Gastrocnemius medialis (tissue), 4 donors: Measurements from ENCODE around the gene ZDHHC1. TPM values are rescaled to one million over a fixed set of nuclear protein-coding genes. Genes with fewer than 3 reads are reported as not detected.

ENCODE experiments used
- ATAC-seq, 2 donors: fragments of 150-250 bp; one replicate each; pipeline ENCODE4 v1.9.1; 2016
- DNase-seq, 2 donors: peaks; one replicate each; pipeline ENCODE4 v3.0.0-alpha.2; 2019
- H3K27ac ChIP-seq, 4 donors: fragments of 200-600 bp; sonication (generic); 1 replicate in 1 of 4; 2 replicates in 3 of 4; pipeline ENCODE4 v1.5.1; 2016 to 2018; ENCODE audit warnings: mild to moderate bottlenecking in 2 of 4, moderate library complexity in 1 of 4
- H3K27me3 ChIP-seq, 3 donors: fragments of 200-600 bp; sonication (generic) in 2 of 3; 1 replicate in 1 of 3; 2 replicates in 2 of 3; pipeline versions ENCODE4 v1.5.1 to v1.6.0; 2016 to 2019; ENCODE audit warnings: mild to moderate bottlenecking in 1 of 3, moderate library complexity in 1 of 3
- H3K36me3 ChIP-seq, 2 donors: fragments of 200-600 bp; sonication (generic) in 1 of 2; one replicate each; pipeline ENCODE4 v1.5.1; 2017 to 2018
- H3K4me1 ChIP-seq, 2 donors: fragments of 200-600 bp; sonication (generic) in 1 of 2; one replicate each; pipeline ENCODE4 v1.5.1; 2016 to 2017; ENCODE audit warnings: mild to moderate bottlenecking in 2 of 2
- H3K4me3 ChIP-seq, 4 donors: fragments of 200-600 bp; sonication (generic) in 3 of 4; 1 replicate in 1 of 4; 2 replicates in 3 of 4; pipeline ENCODE4 v1.5.1; 2016 to 2019; ENCODE audit warnings: mild to moderate bottlenecking in 2 of 4
- H3K9me3 ChIP-seq, 3 donors: fragments of 200-600 bp; sonication (generic) in 2 of 3; 1 replicate in 1 of 3; 2 replicates in 2 of 3; pipeline ENCODE4 v1.5.1; 2016 to 2019
- CTCF ChIP-seq, 5 experiments: fragments of 450-650 bp in 3 of 5; fragments of 200-600 bp in 2 of 5; sonication (generic) in 2 of 5; IDR thresholded peaks in 4 of 5; conservative IDR thresholded peaks in 1 of 5; 1 replicate in 4 of 5; 2 replicates in 1 of 5; pipeline ENCODE4 v1.5.1; 2016 to 2019; ENCODE audit warnings: antibody characterized with exemption in 5 of 5, mild to moderate bottlenecking in 3 of 5, moderate library complexity in 3 of 5
- POLR2A ChIP-seq, 2 donors: fragments of 450-650 bp; IDR thresholded peaks; one replicate each; pipeline ENCODE4 v1.6.1; 2017; ENCODE audit warnings: antibody characterized with exemption in 2 of 2, mild to moderate bottlenecking in 2 of 2, moderate library complexity in 2 of 2
- in situ Hi-C, 4 donors: fragments of 200-750 bp; cut with MboI; loops; one replicate each; pipeline versions ENCODE4 v1.15.0 to v1.8.0; 2017; ENCODE audit warnings: low sequenced_read_pairs in 4 of 4
- intact Hi-C: fragments of 100-400 bp; cut with DNase I; formaldehyde crosslinking; loops from one replicate; pipeline ENCODE4 v1.15.1; 2023; ENCODE audit warnings: low total_unique reads
- total RNA-seq, 4 donors: library from RNA; depleted of rRNA; stranded (reverse); fragments of >200 nt; gene quantifications; one replicate each; pipeline versions ENCODE4 v1.1.0 to v1.2.3, GENCODE V29; 2016

Gene ZDHHC1, protein sequence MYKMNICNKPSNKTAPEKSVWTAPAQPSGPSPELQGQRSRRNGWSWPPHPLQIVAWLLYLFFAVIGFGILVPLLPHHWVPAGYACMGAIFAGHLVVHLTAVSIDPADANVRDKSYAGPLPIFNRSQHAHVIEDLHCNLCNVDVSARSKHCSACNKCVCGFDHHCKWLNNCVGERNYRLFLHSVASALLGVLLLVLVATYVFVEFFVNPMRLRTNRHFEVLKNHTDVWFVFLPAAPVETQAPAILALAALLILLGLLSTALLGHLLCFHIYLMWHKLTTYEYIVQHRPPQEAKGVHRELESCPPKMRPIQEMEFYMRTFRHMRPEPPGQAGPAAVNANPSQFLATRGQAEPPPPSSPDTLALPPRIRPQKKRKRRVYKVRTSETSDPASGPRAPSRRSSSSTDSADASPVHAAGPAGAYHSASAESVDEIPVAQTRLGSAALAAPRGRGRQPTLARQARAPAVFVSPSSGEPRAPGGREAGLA
- 10 to 100 TPM in 1 of 4 donors, 1 to 10 TPM in 3; 4.4 to 11.0 (median 8.9) TPM for total RNA-seq

DNA sequence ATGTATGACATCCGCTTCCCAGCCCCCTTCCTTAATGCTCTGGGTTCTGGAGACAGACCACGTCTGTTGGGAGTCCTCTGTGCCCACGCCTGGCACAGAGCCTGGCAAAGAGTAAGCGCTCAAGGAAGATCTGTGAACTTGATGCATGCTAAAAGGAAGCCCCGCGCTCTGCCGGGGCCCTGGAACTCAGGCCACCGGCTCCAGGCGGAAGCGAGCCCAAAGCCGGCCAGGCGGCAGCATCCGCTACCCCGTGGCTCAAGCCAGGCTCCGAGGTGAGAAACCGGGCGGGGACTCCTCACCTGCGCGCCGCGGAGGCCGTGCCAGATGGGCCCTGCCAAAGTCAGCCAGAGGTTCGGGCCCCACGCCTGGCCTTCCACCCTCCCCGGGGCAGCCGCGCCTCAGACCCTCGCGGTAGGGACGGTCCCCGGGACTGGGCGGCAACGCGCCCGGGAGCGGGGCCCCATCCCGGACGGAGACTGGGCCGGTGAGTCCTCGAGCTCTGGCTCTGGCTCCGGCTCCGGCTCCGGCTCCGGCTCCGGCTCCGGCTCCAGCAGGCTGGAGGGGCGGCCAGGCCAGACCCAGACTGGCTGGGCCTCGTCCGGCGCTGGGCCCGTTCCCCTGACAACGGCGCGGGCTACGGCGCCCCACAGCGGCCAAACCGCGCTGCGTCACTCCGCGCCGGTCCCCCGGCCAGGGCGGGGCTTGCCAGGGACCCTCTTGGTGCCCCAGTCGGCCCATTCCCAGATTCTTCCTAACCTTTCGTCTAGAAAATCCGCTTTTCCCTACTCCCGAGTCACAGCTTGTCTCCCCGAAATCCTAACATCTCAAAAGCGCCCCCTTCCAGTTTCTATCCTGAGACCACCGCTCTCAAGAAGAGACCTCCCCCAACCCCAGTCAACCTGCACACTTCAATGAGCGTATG lies at the start of gene ZDHHC1:
Gene ZDHHC1 (minus strand): TSS at position 606 of the 922 bp plus-strand sequence. CDS start 8,702 bp downstream, outside the sequence.
- peak in 1 of 2 donors; percentile 48 for DNase-seq
- intact Hi-C loops: loop anchor here (2.0 to 5.0 kb wide), 3 partner anchors 43 to 139 kb away; partner anchors contain the start of gene PLEKHG4
- peak within 1 kb of the TSS; percentile 59 to 87 (median 78) for H3K4me3 ChIP-seq
- no peaks in the 10 kb centered on the region for H3K27me3 ChIP-seq
- no peaks in the 10 kb centered on the region for H3K36me3 ChIP-seq
- peak within 1 kb of the TSS; percentile 75 to 82 (median 76) for H3K27ac ChIP-seq
- TF ChIP-seq CTCF (IDR thresholded peaks at IDR 0.05 in 4 of 5, conservative IDR thresholded peaks at IDR 0.05 in 1 of 5): peak; percentile 60 to 79 (median 75)
- peak; percentile 24 to 34 for TF ChIP-seq POLR2A (IDR thresholded peaks at IDR 0.05)
- ATAC-seq: peak; percentile 85 to 88
- no peaks in the 10 kb centered on the region for H3K9me3 ChIP-seq
- in situ Hi-C loops: loop anchor here in 1 of 4 donors (10.0 kb wide), 1 partner anchor 151 kb away; no protein-coding TSS in a partner anchor
- H3K4me1 ChIP-seq: peaks cover 12 to 20% of the 10 kb centered on the region in 2 donors

DNA sequence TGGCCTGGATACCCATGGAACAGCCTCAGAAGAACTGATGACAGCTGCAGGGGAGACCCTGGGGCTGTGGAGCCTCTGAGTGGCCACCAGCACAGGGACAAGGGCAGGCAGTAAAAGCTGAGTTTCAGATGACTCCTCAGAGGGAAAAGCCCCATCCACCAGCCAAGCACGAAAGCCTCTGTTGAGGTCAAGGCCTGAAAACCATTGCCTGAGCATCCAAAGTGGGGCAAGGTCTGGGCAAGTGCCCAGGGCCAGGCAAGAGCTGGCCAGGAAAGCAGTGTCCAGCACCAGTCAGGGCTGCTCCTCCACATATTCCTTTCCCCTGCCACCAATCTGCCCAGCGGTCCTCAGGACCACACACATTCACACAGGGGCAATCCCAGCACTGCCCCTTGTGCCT lies 48.3 kb upstream of the ZDHHC1 start:
- Histone ChIP-seq H3K27me3 (no peaks in the 10 kb centered on the region), H3K9me3 (no peaks in the 10 kb centered on the region), H3K27ac (peak overlapping the region; percentile 33 to 78 (median 44)), H3K4me3 (no peak overlapping the region), H3K4me1 (peaks cover 83 to 89% of the 10 kb centered on the region in 2 donors), H3K36me3 (no peaks in the 10 kb centered on the region)
- peak; percentile 56 to 62 for DNase-seq
- no peak for TF ChIP-seq CTCF (IDR thresholded peaks at IDR 0.05 in 4 of 5, conservative IDR thresholded peaks at IDR 0.05 in 1 of 5)
- TF ChIP-seq POLR2A (IDR thresholded peaks at IDR 0.05): no peak
- peak; percentile 35 to 37 for ATAC-seq
- in situ Hi-C loops (no loop called here), intact Hi-C loops (no loop called here)

DNA sequence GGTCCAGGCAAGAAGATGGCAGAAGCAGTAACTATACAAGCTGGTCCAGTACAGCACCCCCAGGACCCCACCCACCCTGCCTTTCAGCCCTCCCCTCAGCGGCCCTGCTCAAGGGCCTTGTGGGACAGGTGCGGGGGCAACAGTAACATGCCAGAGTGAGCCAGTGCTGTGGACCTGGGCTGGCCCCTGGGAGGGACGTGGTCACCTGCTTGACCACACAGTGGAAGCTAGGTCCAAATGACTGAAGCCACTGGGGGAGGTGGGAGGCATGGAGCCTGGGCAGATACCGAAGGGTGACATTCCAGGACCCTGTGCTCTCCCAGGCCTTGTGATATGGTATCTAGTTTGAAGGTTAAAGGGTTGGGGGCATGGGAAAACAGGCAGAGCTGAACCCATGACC lies 47.4 kb upstream of the ZDHHC1 start:
- Histone ChIP-seq H3K27me3 (no peaks in the 10 kb centered on the region), H3K27ac (peak overlapping the region in 2 of 4 donors; percentile 44 to 78), H3K4me3 (no peak overlapping the region), H3K9me3 (no peaks in the 10 kb centered on the region), H3K36me3 (no peaks in the 10 kb centered on the region), H3K4me1 (peaks cover 85 to 89% of the 10 kb centered on the region in 2 donors)
- no peak for ATAC-seq
- intact Hi-C loops: no loop called here
- in situ Hi-C loops: no loop called here
- no peak for DNase-seq
- TF ChIP-seq POLR2A (IDR thresholded peaks at IDR 0.05) (no peak), CTCF (IDR thresholded peaks at IDR 0.05 in 4 of 5, conservative IDR thresholded peaks at IDR 0.05 in 1 of 5) (no peak)

DNA sequence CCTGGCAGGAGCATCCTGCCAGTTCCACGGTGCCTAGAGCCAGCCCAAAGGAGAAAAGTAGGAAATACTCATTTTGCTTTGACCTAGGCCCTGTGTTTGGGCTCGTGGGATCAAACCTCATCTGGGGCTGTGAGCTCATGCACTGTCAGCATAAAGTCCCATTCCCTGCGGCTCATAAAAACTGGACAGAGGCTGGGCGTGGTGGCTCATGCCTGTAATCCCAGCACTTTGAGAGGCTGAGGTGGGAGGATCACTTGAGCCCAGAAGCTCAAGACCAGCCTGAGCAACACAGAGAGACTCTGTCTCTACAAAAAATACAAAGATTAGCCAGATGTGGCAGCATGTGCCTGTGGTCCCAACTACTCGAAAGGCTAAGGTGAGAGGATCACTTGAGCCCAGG lies 46.8 kb upstream of the ZDHHC1 start:
- H3K9me3 ChIP-seq: no peaks in the 10 kb centered on the region
- no peak overlapping the region for H3K4me3 ChIP-seq
- no peaks in the 10 kb centered on the region for H3K36me3 ChIP-seq
- DNase-seq (no peak), ATAC-seq (no peak)
- in situ Hi-C loops: no loop called here
- no peak for TF ChIP-seq POLR2A (IDR thresholded peaks at IDR 0.05)
- TF ChIP-seq CTCF (IDR thresholded peaks at IDR 0.05 in 4 of 5, conservative IDR thresholded peaks at IDR 0.05 in 1 of 5): no peak
- peak overlapping the region in 2 of 4 donors; percentile 10 to 90 for H3K27ac ChIP-seq
- H3K4me1 ChIP-seq: peaks cover 85 to 90% of the 10 kb centered on the region in 2 donors
- intact Hi-C loops: no loop called here
- H3K27me3 ChIP-seq: no peaks in the 10 kb centered on the region
